HepG2 (cell line): ENCODE results near the gene REEP6. TPM values are rescaled to one million over a fixed set of nuclear protein-coding genes. Genes with fewer than 3 reads are reported as not detected.

Experiments
- CCAR2 ChIP-seq: fragments of 200-400 bp; formaldehyde crosslinking; optimal IDR thresholded peaks from 2 replicates; pipeline ENCODE3; 2018; ENCODE audit warnings: low read depth, mild to moderate bottlenecking, low read length, moderate library complexity
- GPN1 ChIP-seq: sonication (generic); formaldehyde crosslinking; IDR thresholded peaks from 2 replicates; pipeline ENCODE4 v1.5.1; 2020; ENCODE audit warnings: missing genetic modification reagents, borderline replicate concordance
- HMGA1 ChIP-seq: sonication (generic); formaldehyde crosslinking; conservative IDR thresholded peaks from 2 replicates; pipeline ENCODE4 v1.4.0; 2020; ENCODE audit warnings: missing genetic modification reagents
- LBX2 ChIP-seq: sonication (generic); formaldehyde crosslinking; IDR thresholded peaks from 2 replicates; pipeline ENCODE4 v1.5.0; 2020; ENCODE audit warnings: missing genetic modification reagents, mild to moderate bottlenecking, borderline replicate concordance
- MEF2D ChIP-seq: sonication (generic); formaldehyde crosslinking; IDR thresholded peaks from 2 replicates; pipeline ENCODE4 v1.5.1; 2020; ENCODE audit warnings: mild to moderate bottlenecking, missing genetic modification reagents
- NAIF1 ChIP-seq: sonication (generic); formaldehyde crosslinking; IDR thresholded peaks from 2 replicates; pipeline ENCODE4 v1.5.0; 2020; ENCODE audit warnings: mild to moderate bottlenecking, missing genetic modification reagents, borderline replicate concordance
- NR2F1 ChIP-seq, 2 experiments: fragments of 450-650 bp in 1 of 2; formaldehyde crosslinking in 1 of 2; IDR thresholded peaks; 2 replicates each; pipeline versions ENCODE4 v1.5.0 to v1.6.1; 2016 to 2020; ENCODE audit warnings: mild to moderate bottlenecking in 1 of 2, missing compliant biosample characterization in 1 of 2, missing genetic modification reagents in 1 of 2, moderate library complexity in 1 of 2
- POLR2AphosphoS5 ChIP-seq: IDR thresholded peaks from 2 replicates; pipeline ENCODE4 v1.6.1; 2012; ENCODE audit warnings: low read depth, low read length
- TMF1 ChIP-seq: sonication (generic); formaldehyde crosslinking; IDR thresholded peaks from 2 replicates; pipeline ENCODE4 v1.8.1; 2022; ENCODE audit warnings: low read depth, missing genetic modification reagents
- ZGPAT ChIP-seq: IDR thresholded peaks from 2 replicates; pipeline ENCODE4 v1.6.1; 2016; ENCODE audit warnings: mild to moderate bottlenecking
- ZNF235 ChIP-seq: sonication (generic); formaldehyde crosslinking; IDR thresholded peaks from 2 replicates; pipeline ENCODE4 v1.8.1; 2023; ENCODE audit warnings: mild to moderate bottlenecking, missing genetic modification reagents, borderline replicate concordance
- ZNF253 ChIP-seq: sonication (generic); formaldehyde crosslinking; IDR thresholded peaks from 2 replicates; pipeline ENCODE4 v1.8.0; 2022; ENCODE audit warnings: mild to moderate bottlenecking, missing genetic modification reagents, borderline replicate concordance
- ZNF274 ChIP-seq: sonication (generic); formaldehyde crosslinking; IDR thresholded peaks from 2 replicates; pipeline ENCODE4 v1.5.1; 2020; ENCODE audit warnings: mild to moderate bottlenecking, missing genetic modification reagents
- ZNF335 ChIP-seq: sonication (generic); formaldehyde crosslinking; IDR thresholded peaks from 2 replicates; pipeline ENCODE4 v1.4.0; 2020; ENCODE audit warnings: missing genetic modification reagents
- ZNF607 ChIP-seq: sonication (generic); formaldehyde crosslinking; IDR thresholded peaks from 2 replicates; pipeline ENCODE4 v1.5.1; 2020; ENCODE audit warnings: missing genetic modification reagents, mild to moderate bottlenecking, borderline replicate concordance
- ZSCAN12 ChIP-seq: sonication (generic); formaldehyde crosslinking; IDR thresholded peaks from 2 replicates; pipeline ENCODE4 v1.9.0; 2021; ENCODE audit warnings: mild to moderate bottlenecking, missing genetic modification reagents
- polyA plus RNA-seq, 8 experiments: library from polyadenylated mRNA; depleted of rRNA in 3 of 8; stranded (reverse) in 7 of 8; unstranded in 1 of 8; fragments of >200 nt; fragmentation: Illumina TruSeq in 4 of 8; extraction: Trizol in 4 of 8; gene quantifications; 2 replicates each; pipeline versions ENCODE4 v1.2.1 to v1.2.3, GENCODE V29; 2011 to 2016; ENCODE audit warnings: low read depth in 4 of 8, missing spikeins in 1 of 8, mixed read lengths in 1 of 8; ENCODE audit not compliant: insufficient read depth in 1 of 8
- total RNA-seq, 5 experiments: library from RNA; depleted of rRNA; stranded (reverse); fragments of >200 nt; fragmentation: Illumina TruSeq; extraction: Trizol; gene quantifications; 2 replicates each; pipeline ENCODE4 v1.2.3, GENCODE V29; 2016; ENCODE audit warnings: low read depth in 1 of 5
- TF ChIP-seq, protein P1 (sequence below): sonication (generic); formaldehyde crosslinking; IDR thresholded peaks from 2 replicates; pipeline ENCODE4 v1.5.0; 2020; ENCODE audit warnings: mild to moderate bottlenecking, low read depth, missing genetic modification reagents, borderline replicate concordance
- TF ChIP-seq, protein P2 (sequence below): sonication (generic); formaldehyde crosslinking; IDR thresholded peaks from 2 replicates; pipeline ENCODE4 v1.4.0; 2020; ENCODE audit warnings: mild to moderate bottlenecking, missing genetic modification reagents
- TF ChIP-seq, protein P3 (sequence below): sonication (generic); formaldehyde crosslinking; IDR thresholded peaks from 2 replicates; pipeline ENCODE4 v1.4.0; 2020; ENCODE audit warnings: missing genetic modification reagents

The REEP6 gene
- total and polyA plus RNA-seq, 2 of the 13 experiments (the other 11 are each of a cell fraction or from before 2014, with no cell fraction given): 10.0 to 28.8 TPM

DNA sequence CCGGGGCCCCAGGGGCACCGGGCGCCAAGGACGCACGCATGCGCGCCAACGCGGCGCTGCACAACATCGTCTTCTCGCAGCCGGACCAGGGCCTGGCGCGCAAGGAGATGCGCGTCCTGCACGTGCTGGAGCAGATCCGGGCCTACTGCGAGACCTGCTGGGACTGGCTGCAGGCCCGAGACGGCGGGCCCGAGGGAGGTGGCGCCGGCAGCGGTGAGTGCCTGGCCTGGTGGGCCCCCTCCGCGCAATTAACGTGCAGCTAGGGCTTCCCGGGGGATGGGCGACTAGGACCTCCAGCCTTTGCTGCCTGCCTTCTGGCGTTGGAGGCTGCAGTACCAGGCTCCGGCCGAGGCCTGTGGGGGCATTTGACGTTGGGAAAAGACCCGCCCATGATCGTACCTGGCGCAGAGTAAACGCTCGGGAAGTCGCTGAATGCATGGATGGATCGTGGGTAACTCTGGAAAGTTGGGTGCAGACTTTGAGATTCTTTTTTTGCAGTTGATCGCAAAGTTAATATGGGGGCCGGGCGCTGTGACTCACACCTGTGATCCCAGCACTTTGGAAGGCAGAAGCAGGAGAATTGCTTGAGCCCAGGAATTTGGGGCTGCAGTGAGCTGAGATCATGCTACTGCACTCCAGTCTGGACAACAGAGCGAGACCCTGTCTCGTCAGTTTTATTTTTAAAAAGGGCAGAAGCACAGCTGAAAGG is 33.8 kb upstream of the REEP6 start (continued):
- TF ChIP-seq ZGPAT (CRISPR knock-in tag): no peak
- TF ChIP-seq, protein P1, sequence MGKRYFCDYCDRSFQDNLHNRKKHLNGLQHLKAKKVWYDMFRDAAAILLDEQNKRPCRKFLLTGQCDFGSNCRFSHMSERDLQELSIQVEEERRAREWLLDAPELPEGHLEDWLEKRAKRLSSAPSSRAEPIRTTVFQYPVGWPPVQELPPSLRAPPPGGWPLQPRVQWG: no peak
- TF ChIP-seq GPN1 (CRISPR knock-in tag): no peak
- TF ChIP-seq, protein P2, sequence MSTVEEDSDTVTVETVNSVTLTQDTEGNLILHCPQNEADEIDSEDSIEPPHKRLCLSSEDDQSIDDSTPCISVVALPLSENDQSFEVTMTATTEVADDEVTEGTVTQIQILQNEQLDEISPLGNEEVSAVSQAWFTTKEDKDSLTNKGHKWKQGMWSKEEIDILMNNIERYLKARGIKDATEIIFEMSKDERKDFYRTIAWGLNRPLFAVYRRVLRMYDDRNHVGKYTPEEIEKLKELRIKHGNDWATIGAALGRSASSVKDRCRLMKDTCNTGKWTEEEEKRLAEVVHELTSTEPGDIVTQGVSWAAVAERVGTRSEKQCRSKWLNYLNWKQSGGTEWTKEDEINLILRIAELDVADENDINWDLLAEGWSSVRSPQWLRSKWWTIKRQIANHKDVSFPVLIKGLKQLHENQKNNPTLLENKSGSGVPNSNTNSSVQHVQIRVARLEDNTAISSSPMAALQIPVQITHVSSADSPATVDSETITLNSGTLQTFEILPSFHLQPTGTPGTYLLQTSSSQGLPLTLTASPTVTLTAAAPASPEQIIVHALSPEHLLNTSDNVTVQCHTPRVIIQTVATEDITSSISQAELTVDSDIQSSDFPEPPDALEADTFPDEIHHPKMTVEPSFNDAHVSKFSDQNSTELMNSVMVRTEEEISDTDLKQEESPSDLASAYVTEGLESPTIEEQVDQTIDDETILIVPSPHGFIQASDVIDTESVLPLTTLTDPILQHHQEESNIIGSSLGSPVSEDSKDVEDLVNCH (CRISPR knock-in tag): no peak
- TF ChIP-seq, protein P3, sequence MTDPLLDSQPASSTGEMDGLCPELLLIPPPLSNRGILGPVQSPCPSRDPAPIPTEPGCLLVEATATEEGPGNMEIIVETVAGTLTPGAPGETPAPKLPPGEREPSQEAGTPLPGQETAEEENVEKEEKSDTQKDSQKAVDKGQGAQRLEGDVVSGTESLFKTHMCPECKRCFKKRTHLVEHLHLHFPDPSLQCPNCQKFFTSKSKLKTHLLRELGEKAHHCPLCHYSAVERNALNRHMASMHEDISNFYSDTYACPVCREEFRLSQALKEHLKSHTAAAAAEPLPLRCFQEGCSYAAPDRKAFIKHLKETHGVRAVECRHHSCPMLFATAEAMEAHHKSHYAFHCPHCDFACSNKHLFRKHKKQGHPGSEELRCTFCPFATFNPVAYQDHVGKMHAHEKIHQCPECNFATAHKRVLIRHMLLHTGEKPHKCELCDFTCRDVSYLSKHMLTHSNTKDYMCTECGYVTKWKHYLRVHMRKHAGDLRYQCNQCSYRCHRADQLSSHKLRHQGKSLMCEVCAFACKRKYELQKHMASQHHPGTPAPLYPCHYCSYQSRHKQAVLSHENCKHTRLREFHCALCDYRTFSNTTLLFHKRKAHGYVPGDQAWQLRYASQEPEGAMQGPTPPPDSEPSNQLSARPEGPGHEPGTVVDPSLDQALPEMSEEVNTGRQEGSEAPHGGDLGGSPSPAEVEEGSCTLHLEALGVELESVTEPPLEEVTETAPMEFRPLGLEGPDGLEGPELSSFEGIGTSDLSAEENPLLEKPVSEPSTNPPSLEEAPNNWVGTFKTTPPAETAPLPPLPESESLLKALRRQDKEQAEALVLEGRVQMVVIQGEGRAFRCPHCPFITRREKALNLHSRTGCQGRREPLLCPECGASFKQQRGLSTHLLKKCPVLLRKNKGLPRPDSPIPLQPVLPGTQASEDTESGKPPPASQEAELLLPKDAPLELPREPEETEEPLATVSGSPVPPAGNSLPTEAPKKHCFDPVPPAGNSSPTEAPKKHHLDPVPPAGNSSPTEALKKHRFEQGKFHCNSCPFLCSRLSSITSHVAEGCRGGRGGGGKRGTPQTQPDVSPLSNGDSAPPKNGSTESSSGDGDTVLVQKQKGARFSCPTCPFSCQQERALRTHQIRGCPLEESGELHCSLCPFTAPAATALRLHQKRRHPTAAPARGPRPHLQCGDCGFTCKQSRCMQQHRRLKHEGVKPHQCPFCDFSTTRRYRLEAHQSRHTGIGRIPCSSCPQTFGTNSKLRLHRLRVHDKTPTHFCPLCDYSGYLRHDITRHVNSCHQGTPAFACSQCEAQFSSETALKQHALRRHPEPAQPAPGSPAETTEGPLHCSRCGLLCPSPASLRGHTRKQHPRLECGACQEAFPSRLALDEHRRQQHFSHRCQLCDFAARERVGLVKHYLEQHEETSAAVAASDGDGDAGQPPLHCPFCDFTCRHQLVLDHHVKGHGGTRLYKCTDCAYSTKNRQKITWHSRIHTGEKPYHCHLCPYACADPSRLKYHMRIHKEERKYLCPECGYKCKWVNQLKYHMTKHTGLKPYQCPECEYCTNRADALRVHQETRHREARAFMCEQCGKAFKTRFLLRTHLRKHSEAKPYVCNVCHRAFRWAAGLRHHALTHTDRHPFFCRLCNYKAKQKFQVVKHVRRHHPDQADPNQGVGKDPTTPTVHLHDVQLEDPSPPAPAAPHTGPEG: no peak
- TF ChIP-seq LBX2 (CRISPR knock-in tag): no peak; the same call in 1 of the 2 replicates
- no peak for TF ChIP-seq ZNF235 (CRISPR knock-in tag)
- TF ChIP-seq HMGA1 (CRISPR knock-in tag): no peak
- TF ChIP-seq TMF1 (CRISPR knock-in tag): no peak
- no peak for TF ChIP-seq NR2F1 (CRISPR knock-in tag; IDR thresholded peaks at IDR 0.05)
- TF ChIP-seq ZNF253: peak; percentile 54; the same call in 1 of the 2 replicates
- no peak for TF ChIP-seq POLR2AphosphoS5
- TF ChIP-seq ZSCAN12 (CRISPR knock-in tag): no peak
- TF ChIP-seq NAIF1 (CRISPR knock-in tag): no peak
- no peak for TF ChIP-seq MEF2D (CRISPR knock-in tag)
- TF ChIP-seq ZNF607: no peak
- no peak for TF ChIP-seq ZNF335 (CRISPR knock-in tag)
- no peak for TF ChIP-seq ZNF274 (CRISPR knock-in tag)
- no peak for TF ChIP-seq CCAR2
